GM19035 (cell line): Measurements from ENCODE around the gene ACER1.
A peak's percentile ranks its signal among the peaks of the same experiment; 100 is the strongest.
"Not testable (repeated sequence)": the region's sequence is repeated elsewhere in the genome, so short reads cannot be mapped to it uniquely, and the experiment has no call there.

Experiments
- ATAC-seq: cut with Tn5 transposase; IDR thresholded peaks from one replicate; pipeline ENCODE4 v1.9.1; 2021; ENCODE audit not compliant: unreplicated experiment

ACER1 gene

GRCh38 chr19:6333439-6333838 lies at the start of gene ACER1:
Gene ACER1, minus strand, starts transcription at chr19:6333612. Its CDS starts 61 bp downstream, at chr19:6333551.
- no peak for ATAC-seq

GRCh38 chr19:6383188-6383587 lies 49.8 kb upstream of the ACER1 start:
- no peak for ATAC-seq

GRCh38 chr19:6381030-6381750 lies 47.8 kb upstream of the ACER1 start:
- no peak for ATAC-seq

GRCh38 chr19:6379744-6380143 lies 46.3 kb upstream of the ACER1 start:
- no peak for ATAC-seq

GRCh38 chr19:6378486-6378885 lies 45.1 kb upstream of the ACER1 start:
- ATAC-seq = no peak

GRCh38 chr19:6378041-6378440 lies 44.6 kb upstream of the ACER1 start:
- ATAC-seq = no peak

GRCh38 chr19:6376512-6377190 lies 43.2 kb upstream of the ACER1 start:
- ATAC-seq = no peak

- ATAC-seq = no peak
Observed at GRCh38 chr19:6375411-6376010, 42.1 kb upstream of the ACER1 start, which contains the start of gene PSPN. Gene PSPN, minus strand, starts transcription at chr19:6375933. Its CDS starts 84 bp downstream, at chr19:6375849.

GRCh38 chr19:6374711-6375410 lies 41.4 kb upstream of the ACER1 start:
- no peak for ATAC-seq

- ATAC-seq = no peak
Observed at GRCh38 chr19:6374161-6374709, 40.8 kb upstream of the ACER1 start.

GRCh38 chr19:6373813-6374108 lies 40.3 kb upstream of the ACER1 start:
- no peak for ATAC-seq

GRCh38 chr19:6373096-6373812 lies 39.8 kb upstream of the ACER1 start:
- ATAC-seq = peak; percentile 54

GRCh38 chr19:6372594-6373095 lies 39.2 kb upstream of the ACER1 start, which contains the start of gene ALKBH7:
Gene ALKBH7, plus strand, starts transcription at chr19:6372794. Its CDS starts 27 bp downstream, at chr19:6372821.
- ATAC-seq = peak; percentile 76

- no peak for ATAC-seq
Observed at GRCh38 chr19:6364353-6364752, 30.9 kb upstream of the ACER1 start.

- ATAC-seq = no peak
Observed at GRCh38 chr19:6362351-6362801, 29.0 kb upstream of the ACER1 start.

- ATAC-seq = no peak
Observed at GRCh38 chr19:6362027-6362350, 28.6 kb upstream of the ACER1 start.

- not testable (repeated sequence) for ATAC-seq
Observed at GRCh38 chr19:6360857-6361216, 27.4 kb upstream of the ACER1 start.

- ATAC-seq = not testable (repeated sequence)
Observed at GRCh38 chr19:6360445-6360844, 27.0 kb upstream of the ACER1 start.

GRCh38 chr19:6359568-6360341 lies 26.3 kb upstream of the ACER1 start:
- ATAC-seq = no peak

GRCh38 chr19:6358003-6358402 lies 24.6 kb upstream of the ACER1 start:
- no peak for ATAC-seq
